Esophagus squamous epithelium (tissue), 5 donors: ENCODE data around the gene DDB1. TPM values are rescaled to one million over a fixed set of nuclear protein-coding genes. Genes with fewer than 3 reads are reported as not detected.

Source experiments
- DNase-seq: peaks from one replicate; lab custom pipeline; 2025; lab: John Stamatoyannopoulos, UW
- H3K27ac ChIP-seq, 4 donors: fragments of 200-600 bp; sonication (generic); one replicate each; pipeline ENCODE4 v1.5.1; 2016 to 2019; ENCODE audit warnings: mild to moderate bottlenecking in 1 of 4
- H3K27me3 ChIP-seq, 4 donors: fragments of 200-600 bp; sonication (generic); 1 replicate in 3 of 4; 2 replicates in 1 of 4; pipeline versions ENCODE4 v1.5.1 to v1.6.0; 2017 to 2021; ENCODE audit warnings: antibody characterized with exemption in 1 of 4
- H3K36me3 ChIP-seq, 3 donors: fragments of 200-600 bp; sonication (generic); one replicate each; pipeline ENCODE4 v1.5.1; 2016 to 2019
- H3K4me1 ChIP-seq, 3 donors: fragments of 200-600 bp; sonication (generic); one replicate each; pipeline ENCODE4 v1.5.1; 2017 to 2019
- H3K4me3 ChIP-seq, 4 donors: fragments of 200-600 bp; sonication (generic); 1 replicate in 3 of 4; 2 replicates in 1 of 4; pipeline ENCODE4 v1.5.1; 2016 to 2019; ENCODE audit warnings: mild to moderate bottlenecking in 2 of 4, moderate library complexity in 1 of 4
- H3K9me3 ChIP-seq, 3 donors: fragments of 200-600 bp; sonication (generic); one replicate each; pipeline ENCODE4 v1.5.1; 2016 to 2019
- POLR2A ChIP-seq, 4 donors: fragments of 450-650 bp; IDR thresholded peaks; one replicate each; pipeline ENCODE4 v1.6.1; 2017; ENCODE audit warnings: antibody characterized with exemption in 4 of 4, mild to moderate bottlenecking in 4 of 4, moderate library complexity in 3 of 4
- WGBS, 2 donors: methylation state at CpG; one replicate each; pipeline ENCODE4 v1.1.5; 2018; 5-methylcytosine and 5-hydroxymethylcytosine counted together
- intact Hi-C: fragments of 100-400 bp; cut with DNase I; formaldehyde crosslinking; loops from one replicate; pipeline ENCODE4 v1.15.0; 2022
- total RNA-seq, 4 donors: library from RNA; depleted of rRNA; stranded (reverse); fragments of >200 nt; gene quantifications; one replicate each; pipeline ENCODE4 v1.1.0, GENCODE V29; 2016
- TF ChIP-seq, protein P1 (sequence below), 6 experiments: fragments of 450-650 bp in 4 of 6; fragments of 200-600 bp in 2 of 6; sonication (generic) in 2 of 6; IDR thresholded peaks; one replicate each; pipeline ENCODE4 v1.5.1; 2016 to 2019; ENCODE audit warnings: antibody characterized with exemption in 6 of 6, mild to moderate bottlenecking in 4 of 6, moderate library complexity in 4 of 6
- donor health status: DM: yes; HTN: yes; CAD: no.

Gene DDB1
- total RNA-seq, 4 donors from 2014 or later: 98.9 to 146 (median 127) TPM

DNA sequence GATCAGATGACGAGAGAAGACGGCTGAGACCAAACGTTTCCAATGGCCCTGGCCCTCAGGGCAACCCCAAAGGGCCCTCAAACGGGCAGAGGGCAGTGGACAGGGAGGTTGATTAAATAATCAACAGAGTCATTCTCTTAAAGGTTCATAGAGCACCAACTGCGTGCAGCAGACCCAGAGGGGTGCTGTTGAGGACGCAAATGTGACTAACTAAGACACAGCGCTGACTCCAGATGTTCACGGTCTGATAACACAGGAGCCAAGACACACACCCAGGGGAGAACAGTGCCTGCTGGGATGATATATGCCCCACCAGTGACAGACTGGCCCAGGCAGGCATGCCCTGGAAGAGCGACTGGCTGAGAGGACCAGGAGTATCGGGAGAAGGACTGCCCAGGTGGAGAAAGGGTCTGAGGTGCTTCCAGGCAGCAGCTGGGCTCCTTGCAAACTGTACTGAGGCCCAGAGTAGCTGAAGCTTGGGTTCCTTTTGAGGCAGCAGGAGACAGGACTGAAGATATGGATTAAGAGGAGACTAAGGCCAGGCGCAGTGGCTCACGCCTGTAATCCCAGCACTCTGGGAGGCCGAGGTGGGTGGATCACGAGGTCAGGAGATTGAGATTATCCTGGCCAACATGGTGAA, 45.4 kb downstream of the DDB1 start:
- no peak overlapping the region for H3K27ac ChIP-seq
- WGBS, 2 donors: 61 to 79% methylated on average over 14 of the region's 14 CpGs

DNA sequence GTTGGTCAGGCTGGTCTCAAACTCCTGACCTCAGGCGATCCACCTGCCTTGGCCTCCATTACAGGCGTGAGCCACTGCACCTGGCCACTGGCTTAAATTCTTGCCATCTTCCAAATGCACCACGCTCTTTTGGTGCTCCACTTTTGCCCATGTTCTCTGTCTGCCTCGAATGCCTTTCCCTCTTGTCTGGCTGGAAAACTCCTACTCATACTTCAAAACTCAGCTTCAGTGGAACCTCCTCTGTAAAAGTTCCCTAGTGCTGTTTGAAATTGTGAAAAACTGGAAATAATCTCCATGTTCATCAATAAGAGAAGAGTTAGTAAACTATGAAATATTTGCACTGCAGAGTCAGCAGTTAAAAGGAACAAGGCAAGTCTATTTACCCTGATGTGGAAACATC, 49.3 kb downstream of the DDB1 start:
- H3K4me1 ChIP-seq: peaks cover 0 to 24% (median 15%) of the 10 kb centered on the region in 3 donors
- no peak overlapping the region for H3K4me3 ChIP-seq
- H3K27me3 ChIP-seq: peaks cover 0 to 7% (median 0%) of the 10 kb centered on the region in 4 donors
- intact Hi-C loops: no loop called here
- H3K9me3 ChIP-seq: no peaks in the 10 kb centered on the region
- 92 to 100% methylated on average over 4 of the region's 4 CpGs for WGBS, 2 donors
- no peaks in the 10 kb centered on the region for H3K36me3 ChIP-seq
- H3K27ac ChIP-seq: no peak overlapping the region
- DNase-seq: no peak
- TF ChIP-seq, protein P1, sequence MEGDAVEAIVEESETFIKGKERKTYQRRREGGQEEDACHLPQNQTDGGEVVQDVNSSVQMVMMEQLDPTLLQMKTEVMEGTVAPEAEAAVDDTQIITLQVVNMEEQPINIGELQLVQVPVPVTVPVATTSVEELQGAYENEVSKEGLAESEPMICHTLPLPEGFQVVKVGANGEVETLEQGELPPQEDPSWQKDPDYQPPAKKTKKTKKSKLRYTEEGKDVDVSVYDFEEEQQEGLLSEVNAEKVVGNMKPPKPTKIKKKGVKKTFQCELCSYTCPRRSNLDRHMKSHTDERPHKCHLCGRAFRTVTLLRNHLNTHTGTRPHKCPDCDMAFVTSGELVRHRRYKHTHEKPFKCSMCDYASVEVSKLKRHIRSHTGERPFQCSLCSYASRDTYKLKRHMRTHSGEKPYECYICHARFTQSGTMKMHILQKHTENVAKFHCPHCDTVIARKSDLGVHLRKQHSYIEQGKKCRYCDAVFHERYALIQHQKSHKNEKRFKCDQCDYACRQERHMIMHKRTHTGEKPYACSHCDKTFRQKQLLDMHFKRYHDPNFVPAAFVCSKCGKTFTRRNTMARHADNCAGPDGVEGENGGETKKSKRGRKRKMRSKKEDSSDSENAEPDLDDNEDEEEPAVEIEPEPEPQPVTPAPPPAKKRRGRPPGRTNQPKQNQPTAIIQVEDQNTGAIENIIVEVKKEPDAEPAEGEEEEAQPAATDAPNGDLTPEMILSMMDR (IDR thresholded peaks at IDR 0.05): no peak
- TF ChIP-seq POLR2A (IDR thresholded peaks at IDR 0.05): no peak

More for the DNA sequence above, 45.4 kb downstream of the DDB1 start:
- Histone ChIP-seq H3K9me3 (no peaks in the 10 kb centered on the region), H3K4me1 (no peaks in the 10 kb centered on the region), H3K4me3 (no peak overlapping the region), H3K36me3 (no peaks in the 10 kb centered on the region), H3K27me3 (peaks cover 0 to 17% (median 0%) of the 10 kb centered on the region in 4 donors)
- no peak for DNase-seq
- intact Hi-C loops: no loop called here
- no peak for TF ChIP-seq POLR2A (IDR thresholded peaks at IDR 0.05)
- TF ChIP-seq, protein P1 (IDR thresholded peaks at IDR 0.05): no peak

DNA sequence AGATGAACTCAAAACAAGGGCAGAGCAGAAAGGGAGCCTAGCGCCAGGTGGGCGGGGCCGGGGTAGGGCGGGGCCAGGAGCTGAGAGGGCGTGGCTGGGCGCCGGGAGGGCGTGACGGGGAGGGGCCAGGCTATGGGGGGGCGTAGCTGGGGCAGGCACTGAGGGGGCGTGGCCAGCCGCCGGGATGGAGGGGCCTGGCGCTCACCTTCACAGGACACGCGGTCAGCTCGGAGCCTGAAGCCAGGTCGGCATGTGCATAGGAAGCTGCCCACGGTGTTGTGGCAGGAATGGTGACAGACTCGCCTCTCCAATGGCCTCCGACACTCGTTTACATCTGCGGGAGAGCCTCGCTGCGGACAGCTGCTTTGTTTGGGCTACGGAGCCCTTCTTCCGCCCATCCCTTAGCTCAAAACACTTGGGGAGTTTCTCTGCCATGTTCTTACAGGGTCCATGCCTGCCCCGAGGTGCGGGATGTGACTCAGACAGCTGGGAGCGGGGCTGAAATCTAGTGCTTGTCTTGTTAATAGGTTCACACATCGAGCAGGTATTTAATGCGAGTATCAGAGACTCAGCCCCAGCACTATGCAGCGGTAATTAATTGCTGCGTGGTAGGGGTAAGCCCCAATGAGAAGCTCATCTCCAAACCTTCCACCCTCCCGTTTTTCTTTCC, 51.2 kb downstream of the DDB1 start:
- no peak for DNase-seq
- H3K4me3 ChIP-seq: peak overlapping the region in 3 of 4 donors; percentile 20 to 53 (median 23)

DNA sequence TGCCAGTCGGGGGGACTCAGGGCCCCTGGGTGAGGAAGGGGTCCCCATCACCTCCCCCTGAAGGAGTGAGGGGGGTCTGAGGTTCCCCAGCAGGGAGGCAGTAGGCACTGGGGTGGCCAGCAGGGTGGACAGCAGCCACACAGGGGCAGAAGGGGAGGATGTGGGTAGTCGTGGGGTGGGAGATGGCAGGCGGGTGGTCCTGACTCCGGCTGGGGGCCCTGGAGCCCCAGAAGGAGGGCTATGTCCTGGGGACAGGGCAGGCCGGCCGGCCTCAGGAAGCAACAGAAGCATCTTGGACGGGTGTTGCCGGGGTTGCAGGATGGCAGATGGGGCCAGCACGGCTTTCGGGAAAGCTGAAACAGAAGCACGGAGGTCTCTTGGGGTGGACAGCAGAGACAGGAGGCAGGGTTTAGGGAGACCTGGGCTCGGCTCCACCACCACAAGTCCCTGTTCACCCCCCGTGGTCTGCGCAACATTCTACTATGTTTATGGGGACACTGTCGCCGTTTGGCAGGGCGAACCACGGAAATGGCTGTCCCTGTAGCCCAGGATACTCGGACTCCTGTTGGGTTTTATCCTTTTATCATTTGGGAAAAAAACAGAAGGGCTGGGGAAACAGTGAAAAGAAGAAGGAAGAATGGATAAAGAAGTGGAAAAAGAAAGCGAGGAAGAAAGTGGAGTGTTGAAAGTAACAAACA, 51.9 kb downstream of the DDB1 start:
- H3K4me1 ChIP-seq: peaks cover 0 to 24% (median 15%) of the 10 kb centered on the region in 3 donors
- H3K27ac ChIP-seq: no peak overlapping the region
- intact Hi-C loops: no loop called here
- no peak for DNase-seq
- H3K4me3 ChIP-seq: peak overlapping the region in 1 of 4 donors; percentile 53
- 79 to 83% methylated on average over 15 to 16 of the region's 20 CpGs for WGBS, 2 donors
- H3K27me3 ChIP-seq: peaks cover 0 to 25% (median 0%) of the 10 kb centered on the region in 4 donors
- TF ChIP-seq, protein P1 (IDR thresholded peaks at IDR 0.05): no peak
- TF ChIP-seq POLR2A (IDR thresholded peaks at IDR 0.05): no peak
- no peaks in the 10 kb centered on the region for H3K36me3 ChIP-seq
- no peaks in the 10 kb centered on the region for H3K9me3 ChIP-seq

More for the DNA sequence above, 51.2 kb downstream of the DDB1 start:
- Histone ChIP-seq H3K27me3 (peaks cover 0 to 25% (median 0%) of the 10 kb centered on the region in 4 donors), H3K36me3 (no peaks in the 10 kb centered on the region), H3K27ac (no peak overlapping the region), H3K9me3 (no peaks in the 10 kb centered on the region), H3K4me1 (peaks cover 0 to 24% (median 15%) of the 10 kb centered on the region in 3 donors)
- intact Hi-C loops: no loop called here
- WGBS, 2 donors: 40 to 52% methylated on average over 22 to 23 of the region's 35 CpGs
- TF ChIP-seq, protein P1 (IDR thresholded peaks at IDR 0.05): no peak
